Measurements from ENCODE around the gene RAB18.

RAB18 gene

DNA sequence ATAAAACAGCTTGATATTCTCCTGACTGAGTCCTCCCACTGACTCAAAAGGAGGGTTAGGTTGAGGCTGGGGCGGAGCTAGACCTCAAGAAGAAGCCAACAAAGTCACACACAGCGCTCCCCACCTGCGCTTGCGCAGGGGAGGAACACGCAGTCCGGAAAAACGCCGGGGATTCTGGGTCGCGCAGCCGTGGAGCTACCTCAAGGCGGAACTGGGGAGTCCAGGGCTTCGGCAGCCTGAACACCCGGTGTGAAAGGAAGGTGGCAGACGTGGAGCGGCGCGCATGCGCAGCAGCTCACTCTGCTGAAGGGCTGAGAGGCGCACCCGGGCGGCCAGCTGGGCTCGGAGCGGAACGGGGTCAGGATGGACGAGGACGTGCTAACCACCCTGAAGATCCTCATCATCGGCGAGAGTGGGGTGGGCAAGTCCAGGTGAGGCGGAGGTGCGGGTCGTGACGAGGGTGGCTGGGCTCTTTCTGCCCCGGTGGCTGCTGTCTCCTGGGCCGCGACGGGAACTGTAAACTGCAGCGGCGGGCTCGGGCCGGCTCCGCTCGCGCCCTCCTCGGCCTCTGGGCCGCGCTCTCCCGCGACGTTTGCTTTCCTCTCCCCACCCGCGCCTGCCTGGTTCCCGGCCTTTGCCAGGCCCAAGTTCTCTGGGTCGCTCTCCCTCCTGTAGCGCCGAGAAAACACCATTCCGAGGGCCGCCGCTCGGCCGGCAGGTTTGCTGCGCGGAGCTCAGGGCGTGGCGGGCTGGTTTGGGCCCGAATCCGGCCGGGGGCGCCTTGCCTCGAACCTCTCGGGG is at the start of gene RAB18:
Gene RAB18 (plus strand): TSS at position 298 of the 801 bp plus-strand sequence. CDS start 66 bp downstream, at position 364.
- H3K36me3 ChIP-seq (ENCODE audit: control insufficient read depth in 2 of 2, insufficient read depth in 1 of 2, low read length in 2 of 2): peaks cover 0 to 8% of the 10 kb centered on the region in 2 experiments; a peak in 1 of 3 replicates
- ChIA-PET CTCF (interaction anchor here (0.6 to 0.7 kb wide), 5 partner anchors 109 to 1481 kb away, joined by 3 to 4 read pairs (median 3); no protein-coding TSS in a partner anchor), POLR2A (interaction anchor here (0.5 to 1.4 kb wide), 9 partner anchors 9 to 807 kb away, joined by 3 to 8 read pairs (median 3); no protein-coding TSS in a partner anchor)
- no peaks in the 10 kb centered on the region for H3K9me3 ChIP-seq (ENCODE audit: control insufficient read depth, insufficient read depth, low read depth, low read length)
- no peaks in the 10 kb centered on the region for H3K4me1 ChIP-seq (ENCODE audit: control insufficient read depth, insufficient read depth, low read length)
- peak within 1 kb of the TSS; percentile 93 for H3K4me3 ChIP-seq (ENCODE audit: low read depth, low read length)
- peak within 1 kb of the TSS; percentile 68 for H3K27ac ChIP-seq (ENCODE audit: extremely low read depth, low read depth, low read length)
- TF ChIP-seq, protein P1, sequence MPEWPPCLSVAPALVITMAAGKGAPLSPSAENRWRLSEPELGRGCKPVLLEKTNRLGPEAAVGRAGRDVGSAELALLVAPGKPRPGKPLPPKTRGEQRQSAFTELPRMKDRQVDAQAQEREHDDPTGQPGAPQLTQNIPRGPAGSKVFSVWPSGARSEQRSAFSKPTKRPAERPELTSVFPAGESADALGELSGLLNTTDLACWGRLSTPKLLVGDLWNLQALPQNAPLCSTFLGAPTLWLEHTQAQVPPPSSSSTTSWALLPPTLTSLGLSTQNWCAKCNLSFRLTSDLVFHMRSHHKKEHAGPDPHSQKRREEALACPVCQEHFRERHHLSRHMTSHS (tag by site-specific recombination; IDR thresholded peaks at IDR 0.05): no peak
- TF ChIP-seq ZNF501 (tag by site-specific recombination; IDR thresholded peaks at IDR 0.05) (peak; percentile 95), KLF8 (tag by site-specific recombination; IDR thresholded peaks at IDR 0.05) (peak; percentile 51; the same call in 1 of the 2 replicates), ZXDB (tag by site-specific recombination; IDR thresholded peaks at IDR 0.05) (peak; percentile 91), ZNF341 (tag by site-specific recombination; IDR thresholded peaks at IDR 0.05; ENCODE audit: low read depth) (peak; percentile 37; the same call in 1 of the 2 replicates), ZNF544 (tag by site-specific recombination; IDR thresholded peaks at IDR 0.05) (no peak), ZBTB21 (tag by site-specific recombination; IDR thresholded peaks at IDR 0.05) (no peak), ZNF561 (tag by site-specific recombination; IDR thresholded peaks at IDR 0.05; ENCODE audit: borderline replicate concordance) (peak; percentile 60; the same call in 1 of the 2 replicates), ZNF311 (tag by site-specific recombination; IDR thresholded peaks at IDR 0.05; ENCODE audit: borderline replicate concordance) (no peak), KLF9 (tag by site-specific recombination; IDR thresholded peaks at IDR 0.05; ENCODE audit: low read depth) (peak; percentile 32; the same call in 1 of the 2 replicates), GLI4 (tag by site-specific recombination; IDR thresholded peaks at IDR 0.05) (peak; percentile 54; the same call in 1 of the 2 replicates), ZNF423 (tag by site-specific recombination; IDR thresholded peaks at IDR 0.05) (no peak), ZNF791 (tag by site-specific recombination; IDR thresholded peaks at IDR 0.05) (no peak), KLF1 (tag by site-specific recombination; IDR thresholded peaks at IDR 0.05) (0 out of 2 replicates have a peak, but pooled peaks have one; percentile 19), ZNF391 (tag by site-specific recombination; IDR thresholded peaks at IDR 0.05; ENCODE audit: borderline replicate concordance, low read depth) (no peak), ZBTB8A (tag by site-specific recombination; IDR thresholded peaks at IDR 0.05) (peak; percentile 100), ZNF2 (tag by site-specific recombination; IDR thresholded peaks at IDR 0.05) (peak; percentile 61; the same call in 1 of the 2 replicates), ZSCAN16 (tag by site-specific recombination; IDR thresholded peaks at IDR 0.05) (peak; percentile 51; the same call in 1 of the 2 replicates)
- TF ChIP-seq, protein P2, sequence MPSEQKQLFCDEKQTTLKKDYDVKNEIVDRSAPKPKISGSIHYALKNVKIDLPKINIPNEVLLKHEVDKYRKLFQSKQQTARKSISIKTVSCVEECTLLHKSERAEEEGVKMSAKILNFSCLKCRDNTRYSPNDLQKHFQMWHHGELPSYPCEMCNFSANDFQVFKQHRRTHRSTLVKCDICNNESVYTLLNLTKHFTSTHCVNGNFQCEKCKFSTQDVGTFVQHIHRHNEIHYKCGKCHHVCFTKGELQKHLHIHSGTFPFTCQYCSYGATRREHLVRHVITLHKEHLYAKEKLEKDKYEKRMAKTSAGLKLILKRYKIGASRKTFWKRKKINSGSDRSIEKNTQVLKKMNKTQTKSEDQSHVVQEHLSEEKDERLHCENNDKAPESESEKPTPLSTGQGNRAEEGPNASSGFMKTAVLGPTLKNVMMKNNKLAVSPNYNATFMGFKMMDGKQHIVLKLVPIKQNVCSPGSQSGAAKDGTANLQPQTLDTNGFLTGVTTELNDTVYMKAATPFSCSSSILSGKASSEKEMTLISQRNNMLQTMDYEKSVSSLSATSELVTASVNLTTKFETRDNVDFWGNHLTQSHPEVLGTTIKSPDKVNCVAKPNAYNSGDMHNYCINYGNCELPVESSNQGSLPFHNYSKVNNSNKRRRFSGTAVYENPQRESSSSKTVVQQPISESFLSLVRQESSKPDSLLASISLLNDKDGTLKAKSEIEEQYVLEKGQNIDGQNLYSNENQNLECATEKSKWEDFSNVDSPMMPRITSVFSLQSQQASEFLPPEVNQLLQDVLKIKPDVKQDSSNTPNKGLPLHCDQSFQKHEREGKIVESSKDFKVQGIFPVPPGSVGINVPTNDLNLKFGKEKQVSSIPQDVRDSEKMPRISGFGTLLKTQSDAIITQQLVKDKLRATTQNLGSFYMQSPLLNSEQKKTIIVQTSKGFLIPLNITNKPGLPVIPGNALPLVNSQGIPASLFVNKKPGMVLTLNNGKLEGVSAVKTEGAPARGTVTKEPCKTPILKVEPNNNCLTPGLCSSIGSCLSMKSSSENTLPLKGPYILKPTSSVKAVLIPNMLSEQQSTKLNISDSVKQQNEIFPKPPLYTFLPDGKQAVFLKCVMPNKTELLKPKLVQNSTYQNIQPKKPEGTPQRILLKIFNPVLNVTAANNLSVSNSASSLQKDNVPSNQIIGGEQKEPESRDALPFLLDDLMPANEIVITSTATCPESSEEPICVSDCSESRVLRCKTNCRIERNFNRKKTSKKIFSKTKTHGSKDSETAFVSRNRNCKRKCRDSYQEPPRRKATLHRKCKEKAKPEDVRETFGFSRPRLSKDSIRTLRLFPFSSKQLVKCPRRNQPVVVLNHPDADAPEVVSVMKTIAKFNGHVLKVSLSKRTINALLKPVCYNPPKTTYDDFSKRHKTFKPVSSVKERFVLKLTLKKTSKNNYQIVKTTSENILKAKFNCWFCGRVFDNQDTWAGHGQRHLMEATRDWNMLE (tag by site-specific recombination; conservative IDR thresholded peaks at IDR 0.05; ENCODE audit: low read depth): peak; percentile 65; the same call in 1 of the 2 replicates
- TF ChIP-seq, protein P3, sequence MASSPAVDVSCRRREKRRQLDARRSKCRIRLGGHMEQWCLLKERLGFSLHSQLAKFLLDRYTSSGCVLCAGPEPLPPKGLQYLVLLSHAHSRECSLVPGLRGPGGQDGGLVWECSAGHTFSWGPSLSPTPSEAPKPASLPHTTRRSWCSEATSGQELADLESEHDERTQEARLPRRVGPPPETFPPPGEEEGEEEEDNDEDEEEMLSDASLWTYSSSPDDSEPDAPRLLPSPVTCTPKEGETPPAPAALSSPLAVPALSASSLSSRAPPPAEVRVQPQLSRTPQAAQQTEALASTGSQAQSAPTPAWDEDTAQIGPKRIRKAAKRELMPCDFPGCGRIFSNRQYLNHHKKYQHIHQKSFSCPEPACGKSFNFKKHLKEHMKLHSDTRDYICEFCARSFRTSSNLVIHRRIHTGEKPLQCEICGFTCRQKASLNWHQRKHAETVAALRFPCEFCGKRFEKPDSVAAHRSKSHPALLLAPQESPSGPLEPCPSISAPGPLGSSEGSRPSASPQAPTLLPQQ (tag by site-specific recombination; IDR thresholded peaks at IDR 0.05): peak; percentile 59
- TF ChIP-seq, protein P4, sequence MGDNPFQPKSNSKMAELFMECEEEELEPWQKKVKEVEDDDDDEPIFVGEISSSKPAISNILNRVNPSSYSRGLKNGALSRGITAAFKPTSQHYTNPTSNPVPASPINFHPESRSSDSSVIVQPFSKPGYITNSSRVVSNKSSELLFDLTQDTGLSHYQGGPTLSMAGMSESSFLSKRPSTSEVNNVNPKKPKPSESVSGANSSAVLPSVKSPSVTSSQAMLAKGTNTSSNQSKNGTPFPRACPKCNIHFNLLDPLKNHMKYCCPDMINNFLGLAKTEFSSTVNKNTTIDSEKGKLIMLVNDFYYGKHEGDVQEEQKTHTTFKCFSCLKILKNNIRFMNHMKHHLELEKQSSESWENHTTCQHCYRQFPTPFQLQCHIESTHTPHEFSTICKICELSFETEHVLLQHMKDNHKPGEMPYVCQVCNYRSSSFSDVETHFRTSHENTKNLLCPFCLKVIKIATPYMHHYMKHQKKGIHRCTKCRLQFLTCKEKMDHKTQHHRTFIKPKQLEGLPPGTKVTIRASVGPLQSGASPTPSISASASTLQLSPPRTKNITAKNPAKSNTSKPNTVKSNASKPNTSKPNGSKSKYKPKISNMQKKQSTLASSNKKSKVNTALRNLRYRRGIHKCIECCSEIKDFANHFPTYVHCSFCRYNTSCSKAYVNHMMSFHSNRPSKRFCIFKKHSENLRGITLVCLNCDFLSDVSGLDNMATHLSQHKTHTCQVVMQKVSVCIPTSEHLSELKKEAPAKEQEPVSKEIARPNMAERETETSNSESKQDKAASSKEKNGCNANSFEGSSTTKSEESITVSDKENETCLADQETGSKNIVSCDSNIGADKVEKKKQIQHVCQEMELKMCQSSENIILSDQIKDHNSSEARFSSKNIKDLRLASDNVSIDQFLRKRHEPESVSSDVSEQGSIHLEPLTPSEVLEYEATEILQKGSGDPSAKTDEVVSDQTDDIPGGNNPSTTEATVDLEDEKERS (tag by site-specific recombination; IDR thresholded peaks at IDR 0.05): no peak
- TF ChIP-seq, protein P5, sequence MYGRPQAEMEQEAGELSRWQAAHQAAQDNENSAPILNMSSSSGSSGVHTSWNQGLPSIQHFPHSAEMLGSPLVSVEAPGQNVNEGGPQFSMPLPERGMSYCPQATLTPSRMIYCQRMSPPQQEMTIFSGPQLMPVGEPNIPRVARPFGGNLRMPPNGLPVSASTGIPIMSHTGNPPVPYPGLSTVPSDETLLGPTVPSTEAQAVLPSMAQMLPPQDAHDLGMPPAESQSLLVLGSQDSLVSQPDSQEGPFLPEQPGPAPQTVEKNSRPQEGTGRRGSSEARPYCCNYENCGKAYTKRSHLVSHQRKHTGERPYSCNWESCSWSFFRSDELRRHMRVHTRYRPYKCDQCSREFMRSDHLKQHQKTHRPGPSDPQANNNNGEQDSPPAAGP (tag by site-specific recombination; IDR thresholded peaks at IDR 0.05): peak; percentile 68; the same call in 1 of the 2 replicates
- TF ChIP-seq, protein P6, sequence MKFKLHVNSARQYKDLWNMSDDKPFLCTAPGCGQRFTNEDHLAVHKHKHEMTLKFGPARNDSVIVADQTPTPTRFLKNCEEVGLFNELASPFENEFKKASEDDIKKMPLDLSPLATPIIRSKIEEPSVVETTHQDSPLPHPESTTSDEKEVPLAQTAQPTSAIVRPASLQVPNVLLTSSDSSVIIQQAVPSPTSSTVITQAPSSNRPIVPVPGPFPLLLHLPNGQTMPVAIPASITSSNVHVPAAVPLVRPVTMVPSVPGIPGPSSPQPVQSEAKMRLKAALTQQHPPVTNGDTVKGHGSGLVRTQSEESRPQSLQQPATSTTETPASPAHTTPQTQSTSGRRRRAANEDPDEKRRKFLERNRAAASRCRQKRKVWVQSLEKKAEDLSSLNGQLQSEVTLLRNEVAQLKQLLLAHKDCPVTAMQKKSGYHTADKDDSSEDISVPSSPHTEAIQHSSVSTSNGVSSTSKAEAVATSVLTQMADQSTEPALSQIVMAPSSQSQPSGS (tag by site-specific recombination; IDR thresholded peaks at IDR 0.05; ENCODE audit: low read depth): no peak

Measured in HEK293 (cell line).